ENCODE measurements around the gene ALDH7A1.
A peak's percentile ranks its signal among the peaks of the same experiment; 100 is the strongest.
"Not testable (repeated sequence)": the region's sequence is repeated elsewhere in the genome, so short reads cannot be mapped to it uniquely, and the experiment has no call there.

Gene ALDH7A1

GRCh38 chr5:126531543-126532120, 63.4 kb downstream of the ALDH7A1 start:
- DNase-seq = no peak

- no peak for DNase-seq
Measured at GRCh38 chr5:126527892-126528291, 67.1 kb downstream of the ALDH7A1 start.

GRCh38 chr5:126527158-126527557, 67.9 kb downstream of the ALDH7A1 start:
- DNase-seq = no peak

- no peak for DNase-seq
Measured at GRCh38 chr5:126526493-126526892, 68.5 kb downstream of the ALDH7A1 start.

GRCh38 chr5:126525630-126526245, 69.3 kb downstream of the ALDH7A1 start:
- DNase-seq = peak in 1 of 2 donors; percentile 38

GRCh38 chr5:126523818-126524510, 71.1 kb downstream of the ALDH7A1 start:
- no peak for DNase-seq

- no peak for DNase-seq
Measured at GRCh38 chr5:126521130-126521529, 73.9 kb downstream of the ALDH7A1 start.

- DNase-seq = no peak
Measured at GRCh38 chr5:126520593-126520953, 74.4 kb downstream of the ALDH7A1 start.

GRCh38 chr5:126519637-126520592, 75.1 kb downstream of the ALDH7A1 start:
- no peak for DNase-seq

GRCh38 chr5:126519223-126519622, 75.8 kb downstream of the ALDH7A1 start:
- not testable (repeated sequence) for DNase-seq

GRCh38 chr5:126516852-126517251, 78.2 kb downstream of the ALDH7A1 start:
- DNase-seq = no peak

GRCh38 chr5:126516133-126516532, 78.9 kb downstream of the ALDH7A1 start:
- no peak for DNase-seq

GRCh38 chr5:126515337-126515736, 79.7 kb downstream of the ALDH7A1 start:
- DNase-seq = no peak

GRCh38 chr5:126514558-126515141, 80.4 kb downstream of the ALDH7A1 start:
- no peak for DNase-seq

GRCh38 chr5:126514131-126514557, 80.9 kb downstream of the ALDH7A1 start:
- DNase-seq = no peak

GRCh38 chr5:126513703-126514102, 81.3 kb downstream of the ALDH7A1 start:
- no peak for DNase-seq

- no peak for DNase-seq
Measured at GRCh38 chr5:126513302-126513701, 81.7 kb downstream of the ALDH7A1 start.

GRCh38 chr5:126512451-126512850, 82.6 kb downstream of the ALDH7A1 start:
- DNase-seq = no peak

- DNase-seq = no peak
Measured at GRCh38 chr5:126511961-126512360, 83.1 kb downstream of the ALDH7A1 start.

GRCh38 chr5:126509339-126509738, 85.7 kb downstream of the ALDH7A1 start:
- no peak for DNase-seq

GRCh38 chr5:126508962-126509279, 86.1 kb downstream of the ALDH7A1 start:
- peak; percentile 14 to 22 for DNase-seq

- no peak for DNase-seq
Measured at GRCh38 chr5:126508251-126508961, 86.6 kb downstream of the ALDH7A1 start.

All from inflammatory macrophage (primary cell).